HG02981 (cell line): ENCODE data around the gene RAB11FIP5.

Source experiments
- ATAC-seq: cut with Tn5 transposase; IDR thresholded peaks from one replicate; pipeline ENCODE4 v1.9.1; 2021; ENCODE audit warnings: mild to moderate bottlenecking, moderate library complexity; ENCODE audit not compliant: unreplicated experiment

The RAB11FIP5 gene

DNA sequence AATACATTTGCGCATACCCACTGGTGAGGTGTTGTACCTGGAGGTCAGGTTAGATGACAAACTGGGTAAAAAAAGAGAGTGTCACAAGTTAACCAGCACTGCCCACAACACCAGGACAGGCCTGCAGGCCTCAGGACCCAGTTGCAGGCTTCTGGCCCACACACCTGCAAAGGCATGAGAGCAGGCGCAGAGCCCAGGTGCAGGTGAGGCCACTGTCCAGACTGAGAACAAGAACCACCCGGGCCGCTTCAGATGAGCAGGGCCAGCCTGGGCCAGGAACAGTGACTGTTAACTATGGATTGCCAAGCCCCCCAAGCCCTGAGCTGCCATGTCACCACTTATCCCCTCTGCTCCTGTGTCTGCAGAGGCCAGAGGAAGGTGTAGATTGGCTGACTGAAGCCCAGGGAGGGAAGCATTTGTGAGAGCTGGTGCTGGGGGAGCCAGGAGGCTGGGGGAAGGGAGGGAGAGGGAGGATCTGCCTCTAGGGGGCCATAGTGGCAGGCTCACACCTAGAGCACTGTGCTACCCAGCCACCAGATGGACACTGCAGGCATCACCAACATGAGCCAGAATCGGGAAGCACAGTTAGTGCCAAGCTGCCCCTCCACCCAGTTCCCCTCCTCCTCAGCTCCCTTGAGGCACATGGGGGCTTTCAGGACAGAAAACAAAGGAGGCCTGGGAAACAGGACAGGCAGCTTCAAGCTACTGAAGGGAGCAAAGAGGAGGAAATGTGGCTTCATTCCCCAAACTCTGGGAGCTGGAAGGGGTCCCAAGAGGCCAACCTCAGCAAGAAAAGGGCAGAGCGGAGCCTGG, 76.6 kb downstream of the RAB11FIP5 start:
- ATAC-seq, result no peak

GRCh38 chr2:73034661-73035375, 77.9 kb downstream of the RAB11FIP5 start:
- no peak for ATAC-seq

DNA sequence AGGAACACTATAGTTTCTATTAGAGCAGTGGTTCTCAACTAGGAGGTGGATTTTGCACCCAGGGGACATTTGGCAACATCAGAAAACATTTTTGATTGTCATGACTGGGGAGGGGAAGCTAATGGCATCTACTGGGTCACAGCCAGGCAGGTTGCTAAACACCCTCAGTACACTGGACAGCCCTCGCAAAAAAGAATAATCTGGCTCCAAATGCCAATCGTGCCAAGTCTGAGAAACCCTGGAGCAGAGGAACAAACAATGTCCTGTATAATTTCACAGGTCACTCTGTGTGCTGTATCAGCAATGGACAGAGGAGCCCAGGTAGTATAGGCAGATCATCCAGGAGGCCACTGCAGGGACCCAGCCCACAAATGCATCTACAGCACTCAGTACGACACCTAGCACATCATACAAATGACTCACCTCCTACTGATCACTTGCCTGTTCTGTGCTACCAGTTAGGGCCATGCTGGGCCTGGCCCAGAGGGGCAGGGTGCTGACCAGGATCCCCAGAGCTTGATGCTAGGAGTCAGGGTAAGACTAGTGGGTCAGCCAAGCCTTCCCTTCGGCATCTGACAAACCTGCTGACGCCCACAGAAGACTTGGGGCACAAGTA, 78.9 kb downstream of the RAB11FIP5 start:
- ATAC-seq, result no peak

DNA sequence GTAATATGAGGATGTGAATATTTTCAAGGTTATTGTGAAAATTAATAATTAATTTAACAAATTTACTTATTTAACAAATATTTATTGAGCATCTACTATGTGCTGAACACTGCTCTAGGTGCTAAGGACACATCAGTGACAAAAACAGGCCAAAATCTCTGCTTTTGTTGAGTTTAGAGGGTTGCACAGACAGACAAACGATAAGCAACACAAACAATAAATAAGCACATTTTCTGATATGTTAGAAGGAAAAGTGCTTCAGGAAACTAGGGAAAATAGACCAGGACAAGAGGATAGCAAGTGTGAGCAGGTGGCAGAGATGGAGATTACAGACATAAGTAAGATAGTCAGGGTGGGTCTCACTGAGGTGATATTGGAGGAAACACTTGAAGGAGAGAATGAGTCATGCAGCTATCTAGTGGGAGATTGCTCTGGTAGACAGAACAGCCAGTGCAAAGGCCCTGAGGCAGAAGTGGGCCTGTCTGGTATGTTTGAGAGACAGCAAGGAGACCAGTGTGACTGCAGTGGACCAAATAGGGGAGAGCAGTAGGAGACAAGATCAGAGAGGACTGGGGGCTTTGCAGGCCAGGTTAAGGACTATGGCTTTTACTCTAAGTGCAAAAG, 79.5 kb downstream of the RAB11FIP5 start:
- ATAC-seq, result no peak

GRCh38 chr2:73032702-73033097, 80.0 kb downstream of the RAB11FIP5 start:
- ATAC-seq, result no peak

- no peak for ATAC-seq
Observed at GRCh38 chr2:73031725-73032701, 80.7 kb downstream of the RAB11FIP5 start.

DNA sequence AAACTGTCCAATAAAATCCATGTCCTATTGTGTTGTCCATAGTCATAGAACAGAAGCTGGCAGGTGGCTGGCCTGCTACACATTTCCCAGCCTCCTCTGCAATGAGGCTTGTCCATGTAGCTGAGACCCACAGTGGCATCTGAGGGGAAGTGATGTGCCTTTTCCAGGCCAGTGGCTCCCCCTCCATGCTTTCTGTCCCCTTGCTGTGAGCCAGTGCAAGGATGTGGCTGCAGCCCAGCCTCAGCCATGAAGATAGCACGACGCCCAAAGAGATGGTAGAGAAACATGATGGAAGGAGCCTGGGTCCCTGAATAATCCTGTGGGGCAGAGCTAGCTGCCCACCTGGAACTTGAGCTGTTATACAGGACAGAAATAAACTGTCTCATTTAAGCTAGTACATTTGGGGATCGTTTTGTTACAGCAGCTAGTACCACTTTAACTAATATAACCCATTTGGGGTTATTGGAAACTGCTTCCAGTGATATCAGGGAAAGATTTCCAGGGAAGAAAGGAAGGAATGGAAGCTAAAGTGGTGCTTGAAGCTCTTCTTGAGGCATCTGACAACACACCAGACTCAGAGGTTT, 81.6 kb downstream of the RAB11FIP5 start:
- ATAC-seq, result no peak

GRCh38 chr2:73028841-73029240, 83.9 kb downstream of the RAB11FIP5 start:
- no peak for ATAC-seq

DNA sequence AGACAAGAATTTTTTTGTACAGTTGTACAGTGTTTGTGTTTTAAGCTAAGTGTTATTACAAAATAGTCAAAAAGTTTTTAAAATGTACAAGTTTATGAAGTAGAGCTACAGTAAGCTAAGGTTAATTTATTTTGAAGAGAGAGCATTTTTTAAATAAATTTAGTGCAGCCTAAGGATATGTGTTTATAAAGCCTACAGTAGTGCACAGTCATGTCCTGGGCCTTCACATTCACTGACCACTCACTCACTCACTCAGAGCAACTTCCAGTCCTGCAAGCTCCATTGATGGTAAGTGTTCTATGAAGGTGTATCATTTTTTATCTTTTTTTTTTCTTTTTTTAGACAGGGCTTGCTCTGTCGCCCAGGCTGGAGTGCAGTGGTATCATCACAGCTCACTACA, 85.4 kb downstream of the RAB11FIP5 start:
- no peak for ATAC-seq

DNA sequence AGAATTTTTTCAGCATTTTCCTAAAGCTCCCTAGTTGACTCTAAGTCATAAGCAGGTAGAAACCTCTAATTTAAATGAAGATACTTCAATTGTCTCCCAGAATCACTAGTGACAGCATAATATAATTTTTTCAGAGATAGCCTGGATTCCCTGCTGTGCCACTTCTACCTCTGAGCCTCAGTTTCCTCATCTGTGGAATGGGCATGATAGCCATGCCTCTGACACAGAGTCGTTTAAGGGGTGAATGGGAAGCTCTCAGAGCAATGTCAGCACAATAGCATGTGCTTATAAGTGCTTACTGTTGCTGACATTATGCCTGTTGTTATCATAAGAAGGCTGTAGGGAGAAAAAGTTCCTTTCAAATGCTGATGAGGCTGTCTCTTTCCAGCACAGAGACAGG, 89.3 kb downstream of the RAB11FIP5 start:
- ATAC-seq, result no peak
